ENCODE data around the gene ZSWIM4.
A peak's percentile ranks its signal among the peaks of the same experiment; 100 is the strongest.

ZSWIM4 gene

DNA sequence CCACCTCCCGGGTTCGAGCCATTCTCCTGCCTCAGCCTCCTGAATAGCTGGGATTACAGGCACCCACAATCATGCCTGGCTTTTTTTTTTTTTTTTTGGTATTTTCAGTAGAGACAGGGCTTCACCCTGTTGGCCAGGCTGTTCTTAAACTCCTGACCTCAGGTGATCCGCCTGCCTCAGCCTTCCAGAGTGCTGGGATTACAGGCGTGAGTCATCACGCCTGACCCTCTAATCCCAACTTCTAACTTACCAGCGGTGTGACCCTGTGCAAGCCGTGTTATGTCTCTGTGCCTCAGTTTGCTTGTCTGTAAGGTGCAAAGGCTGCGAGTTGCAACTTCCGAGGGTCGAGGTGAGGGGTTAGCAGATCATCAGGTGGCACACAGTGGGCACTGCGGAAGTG, 17.3 kb downstream of the ZSWIM4 start:
- no peak for DNase-seq (ENCODE audit: low spot score)

GRCh38 chr19:13813147-13813546, 17.9 kb downstream of the ZSWIM4 start:
- DNase-seq (ENCODE audit: low spot score) = no peak

- no peak for DNase-seq (ENCODE audit: low spot score)
Observed at GRCh38 chr19:13814550-13814949, 19.3 kb downstream of the ZSWIM4 start.

DNA sequence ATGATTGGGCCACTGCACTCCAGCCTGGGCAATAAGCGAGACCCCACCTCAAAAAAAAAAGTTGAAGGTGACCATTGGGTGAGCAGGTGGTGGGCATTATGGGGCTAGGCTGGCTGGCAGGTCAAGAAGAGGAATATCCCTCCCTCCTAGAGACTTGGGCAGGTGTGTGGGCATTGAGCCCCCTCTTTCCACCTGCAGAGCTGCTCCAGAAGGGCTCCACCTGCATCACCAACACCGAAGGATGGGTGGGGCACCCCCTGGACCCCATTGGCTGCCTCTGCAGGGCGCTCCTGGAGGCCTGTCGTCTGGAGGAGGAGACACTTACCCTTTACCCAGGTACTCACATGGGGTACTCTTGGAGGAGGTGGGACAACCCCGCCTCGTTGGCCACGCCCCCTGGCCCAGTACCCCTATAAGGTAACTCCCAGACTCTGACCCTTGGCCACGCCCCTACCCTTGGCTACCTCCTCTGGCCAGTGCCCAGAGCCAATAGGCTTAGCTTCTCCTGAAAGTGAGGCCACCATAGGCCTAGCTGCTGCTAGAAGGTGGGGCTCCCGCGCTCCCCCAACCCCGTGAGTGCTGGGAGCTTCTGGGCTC, 21.9 kb downstream of the ZSWIM4 start:
- no peak for DNase-seq (ENCODE audit: low spot score)

DNA sequence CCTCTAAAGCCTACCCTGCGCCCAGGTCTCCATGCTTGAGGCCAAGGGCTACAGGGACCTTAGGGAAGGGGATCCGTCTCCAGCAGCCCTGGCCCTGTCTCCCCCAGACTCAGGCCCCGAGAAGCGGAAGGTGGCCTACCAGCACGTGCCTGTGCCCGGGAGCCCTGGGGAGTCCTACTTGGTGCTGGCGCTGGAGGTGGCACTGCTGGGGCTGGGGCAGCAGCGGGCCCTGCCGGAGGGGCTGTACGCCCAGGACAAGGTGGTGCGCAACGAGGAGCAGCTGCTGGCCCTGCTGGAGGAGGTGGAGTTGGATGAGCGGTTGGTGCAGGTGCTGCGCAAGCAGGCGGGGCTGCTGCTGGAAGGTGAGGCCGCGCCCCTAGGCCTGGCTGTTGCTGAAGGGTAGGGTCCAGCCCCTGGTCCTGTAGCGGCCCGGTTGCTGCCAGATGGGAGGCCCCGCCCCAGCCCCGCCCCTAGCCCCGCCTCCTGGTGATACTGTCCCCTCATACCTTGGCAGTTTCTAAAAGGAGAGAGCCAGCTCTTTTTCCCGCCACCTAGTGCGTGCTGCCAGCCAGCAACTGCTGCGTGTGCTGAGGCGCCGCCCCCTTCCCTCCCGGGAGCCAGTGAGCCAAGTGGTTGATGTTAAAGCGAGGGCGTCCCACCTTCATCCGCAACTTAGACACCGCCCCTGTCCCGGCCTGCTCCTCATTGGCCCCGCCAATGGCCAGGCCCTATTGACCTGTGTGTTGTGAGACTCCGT, 22.6 kb downstream of the ZSWIM4 start:
- DNase-seq (ENCODE audit: low spot score) = no peak

DNA sequence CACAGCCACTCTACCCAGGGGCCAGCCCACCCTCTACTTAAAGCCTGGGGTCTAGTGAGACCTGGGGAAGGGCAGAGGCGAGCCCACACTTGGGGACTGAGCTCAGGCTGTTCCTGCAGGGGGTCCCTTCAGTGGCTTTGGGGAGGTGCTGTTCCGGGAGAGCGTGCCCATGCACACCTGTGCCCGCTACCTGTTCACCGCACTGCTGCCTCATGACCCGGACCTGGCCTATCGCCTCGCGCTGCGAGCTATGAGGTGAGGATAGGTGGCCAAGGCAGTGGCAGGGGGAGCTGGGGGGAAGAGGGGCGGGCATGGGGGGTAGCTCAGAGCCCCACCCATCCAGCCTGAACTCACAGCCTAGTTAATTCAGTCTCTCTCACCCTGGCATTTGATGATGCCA, 24.0 kb downstream of the ZSWIM4 start:
- no peak for DNase-seq (ENCODE audit: low spot score)

DNA sequence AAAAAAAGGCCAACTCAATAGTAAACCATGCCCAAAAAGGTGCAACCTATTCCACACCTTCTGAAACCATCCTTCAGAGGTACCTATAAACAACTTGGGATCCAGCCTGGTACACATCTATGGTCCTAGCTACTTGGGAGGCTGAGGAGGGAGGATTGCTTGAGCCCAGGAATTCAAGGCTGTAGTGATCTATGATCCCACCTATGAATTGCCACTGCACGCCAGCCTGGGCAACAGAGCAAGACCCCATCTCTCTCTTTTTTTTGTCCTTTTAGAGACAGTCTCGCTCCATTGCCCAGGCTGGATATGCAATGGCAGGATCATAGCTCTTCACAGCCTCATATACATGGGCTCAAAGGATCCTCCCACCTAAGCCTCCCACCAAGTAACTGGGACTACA, 26.0 kb downstream of the ZSWIM4 start:
- no peak for DNase-seq (ENCODE audit: low spot score)

GRCh38 chr19:13823256-13823655, 28.0 kb downstream of the ZSWIM4 start:
- peak; percentile 9 for DNase-seq (ENCODE audit: low spot score)

GRCh38 chr19:13823901-13824300, 28.7 kb downstream of the ZSWIM4 start:
- DNase-seq (ENCODE audit: low spot score) = no peak

GRCh38 chr19:13824703-13825102, 29.5 kb downstream of the ZSWIM4 start:
- DNase-seq (ENCODE audit: low spot score) = no peak

DNA sequence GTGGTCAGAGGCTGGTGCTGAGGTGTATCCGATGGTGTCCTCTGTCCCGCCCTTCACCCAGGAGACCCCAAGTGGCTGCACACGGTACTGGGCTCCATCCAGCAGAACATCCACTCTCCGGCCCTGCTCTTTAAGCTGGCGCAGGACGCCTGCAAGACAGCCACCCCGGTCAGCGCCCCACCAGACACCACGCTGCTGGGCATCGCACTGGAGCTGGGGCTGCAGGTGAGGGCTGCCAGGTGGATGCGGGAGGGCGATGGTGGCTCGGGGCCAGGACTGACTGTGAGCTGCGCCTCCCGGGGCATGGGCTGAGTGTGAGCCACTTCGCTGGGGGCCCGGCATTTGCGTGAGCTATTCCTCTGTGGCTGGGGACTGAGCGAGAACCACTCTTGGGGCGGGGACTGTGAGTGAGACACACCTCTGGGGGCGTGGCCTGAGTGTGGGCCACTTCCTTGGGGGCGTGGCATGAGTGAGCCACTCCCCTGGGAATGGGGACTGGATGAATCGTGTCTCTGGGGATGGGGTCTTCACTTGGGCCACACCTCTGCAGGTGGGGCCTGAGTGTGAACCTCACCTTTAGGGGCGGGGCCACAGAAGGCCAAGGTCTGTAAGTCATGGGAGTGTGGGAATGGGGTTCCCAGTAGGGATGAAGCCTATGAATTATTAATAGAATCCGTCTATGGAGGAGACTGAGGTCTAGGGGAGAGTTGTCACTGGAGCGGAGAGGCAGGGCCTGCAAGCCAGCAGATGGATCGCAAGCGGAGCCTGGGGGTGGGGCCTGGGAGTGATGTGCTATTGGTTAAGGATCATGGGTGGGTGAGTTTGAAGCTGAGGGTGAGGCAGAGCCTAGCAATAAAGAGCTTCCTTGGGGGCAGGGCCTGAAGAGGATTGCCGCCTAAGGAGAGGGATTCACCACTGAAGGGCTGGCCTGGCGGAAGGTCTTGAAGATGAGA, 30.5 kb downstream of the ZSWIM4 start:
- peak; percentile 58 for DNase-seq (ENCODE audit: low spot score)

GRCh38 chr19:13826652-13827235, 31.5 kb downstream of the ZSWIM4 start:
- no peak for DNase-seq (ENCODE audit: low spot score)

GRCh38 chr19:13827656-13828055, 32.4 kb downstream of the ZSWIM4 start:
- no peak for DNase-seq (ENCODE audit: low spot score)

DNA sequence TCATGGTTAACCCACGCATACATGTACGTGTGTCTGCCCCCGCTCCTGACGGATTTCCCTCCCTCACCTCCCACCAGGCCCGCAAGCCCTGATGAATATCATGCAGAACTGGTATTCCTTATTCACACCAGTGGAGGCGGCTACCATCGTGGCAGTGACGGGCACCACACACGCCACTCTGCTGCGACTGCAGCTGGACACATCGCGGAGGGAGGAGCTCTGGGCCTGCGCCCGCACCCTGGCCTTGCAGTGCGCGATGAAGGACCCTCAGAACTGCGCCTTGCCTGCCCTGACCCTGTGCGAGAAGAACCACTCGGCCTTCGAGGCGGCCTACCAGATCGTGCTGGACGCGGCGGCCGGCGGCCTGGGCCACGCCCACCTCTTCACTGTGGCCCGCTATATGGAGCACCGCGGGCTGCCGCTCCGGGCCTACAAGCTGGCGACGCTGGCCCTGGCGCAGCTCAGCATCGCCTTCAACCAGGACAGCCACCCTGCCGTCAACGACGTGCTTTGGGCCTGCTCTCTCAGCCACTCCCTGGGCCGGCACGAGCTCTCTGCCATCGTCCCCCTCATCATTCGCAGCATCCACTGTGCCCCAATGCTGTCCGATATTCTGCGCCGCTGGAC, 35.0 kb downstream of the ZSWIM4 start:
- no peak for DNase-seq (ENCODE audit: low spot score)

DNA sequence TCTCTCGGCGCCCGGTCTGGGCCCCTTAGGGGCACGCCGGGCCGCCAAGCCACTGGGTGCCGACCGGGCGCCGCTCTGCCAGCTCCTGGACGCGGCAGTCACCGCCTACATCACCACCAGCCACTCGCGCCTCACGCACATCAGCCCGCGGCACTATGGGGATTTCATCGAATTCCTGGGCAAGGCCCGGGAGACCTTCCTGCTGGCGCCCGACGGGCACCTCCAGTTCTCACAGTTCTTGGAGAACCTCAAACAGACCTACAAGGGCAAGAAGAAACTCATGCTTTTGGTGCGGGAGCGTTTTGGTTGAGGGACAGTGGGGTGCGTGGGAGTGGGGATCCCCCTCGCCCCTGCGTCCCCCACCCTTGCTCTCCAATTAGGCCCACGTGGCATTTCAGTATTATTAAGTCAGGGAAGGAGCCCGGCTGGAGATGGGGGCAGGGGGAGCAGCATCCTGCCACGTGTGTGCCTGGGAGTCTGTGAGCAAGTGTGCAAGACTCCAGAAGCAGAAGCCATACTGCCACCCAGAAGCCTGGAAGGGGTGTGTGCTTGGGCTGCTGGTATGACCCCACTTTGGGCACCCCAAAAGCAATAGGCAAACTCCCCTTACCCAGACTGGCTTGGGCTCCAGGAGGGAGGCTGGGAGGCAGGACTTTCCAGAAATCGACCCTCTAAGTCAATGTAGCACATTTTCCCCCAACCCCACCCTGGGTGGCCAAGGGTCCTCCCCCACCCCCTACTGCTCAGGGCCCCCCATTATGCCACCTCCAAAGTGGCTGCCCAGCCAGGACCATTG, 35.7 kb downstream of the ZSWIM4 start:
- DNase-seq (ENCODE audit: low spot score) = no peak

DNA sequence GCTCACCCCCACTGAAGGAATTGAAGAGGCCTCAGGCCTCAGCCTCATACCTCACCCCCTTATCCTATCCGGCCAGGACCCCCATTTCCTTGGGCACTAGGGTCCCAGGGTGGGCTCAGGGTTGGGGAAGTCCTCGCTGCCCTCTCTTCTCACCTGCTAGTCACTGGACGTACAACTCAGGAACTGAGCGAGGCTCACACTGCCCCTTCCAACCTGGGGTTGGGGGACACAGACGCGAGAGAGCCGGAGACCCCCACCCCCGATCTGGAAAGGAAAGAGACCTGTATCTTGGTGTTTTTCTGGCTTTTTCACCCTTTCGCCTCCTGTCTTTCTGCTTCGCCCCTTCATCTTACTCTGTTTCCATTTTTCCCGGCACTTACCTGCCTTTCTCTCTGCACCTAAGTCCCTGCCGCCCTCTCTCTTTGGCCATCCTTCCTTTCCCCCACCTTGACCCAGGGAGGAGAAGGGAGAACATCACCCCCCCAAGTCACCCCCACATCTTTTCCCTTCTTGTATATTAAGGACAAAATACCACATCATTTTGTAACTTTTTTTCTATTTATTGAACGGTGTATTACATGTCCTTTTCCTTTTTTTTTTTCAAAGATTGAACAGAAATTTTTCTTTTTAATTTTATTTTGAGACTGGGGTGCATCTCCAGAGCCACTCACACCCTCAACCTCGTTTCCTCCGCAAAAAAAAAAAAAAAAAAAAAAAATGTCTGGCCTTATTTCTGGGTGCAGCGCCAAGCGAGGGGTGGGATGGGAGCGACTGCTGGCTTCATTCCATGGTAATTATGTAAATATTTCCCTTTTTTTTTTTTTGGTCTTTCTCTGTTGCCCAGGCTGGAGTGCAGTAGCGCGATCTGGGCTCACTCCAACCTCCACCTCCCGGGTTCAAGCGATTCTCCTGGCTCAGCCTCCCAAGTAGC, 36.6 kb downstream of the ZSWIM4 start:
- no peak for DNase-seq (ENCODE audit: low spot score)

GRCh38 chr19:13833330-13834243, 38.3 kb downstream of the ZSWIM4 start:
- peak; percentile 97 for DNase-seq (ENCODE audit: low spot score)

- no peak for DNase-seq (ENCODE audit: low spot score)
Observed at GRCh38 chr19:13834244-13835069, 39.2 kb downstream of the ZSWIM4 start.
